HG03045 (cell line): ENCODE results near the gene OR2L8.

Source experiments
- ATAC-seq: cut with Tn5 transposase; IDR thresholded peaks from one replicate; pipeline ENCODE4 v1.9.1; 2021; ENCODE audit warnings: mild to moderate bottlenecking, moderate library complexity; ENCODE audit not compliant: unreplicated experiment

The OR2L8 gene, protein sequence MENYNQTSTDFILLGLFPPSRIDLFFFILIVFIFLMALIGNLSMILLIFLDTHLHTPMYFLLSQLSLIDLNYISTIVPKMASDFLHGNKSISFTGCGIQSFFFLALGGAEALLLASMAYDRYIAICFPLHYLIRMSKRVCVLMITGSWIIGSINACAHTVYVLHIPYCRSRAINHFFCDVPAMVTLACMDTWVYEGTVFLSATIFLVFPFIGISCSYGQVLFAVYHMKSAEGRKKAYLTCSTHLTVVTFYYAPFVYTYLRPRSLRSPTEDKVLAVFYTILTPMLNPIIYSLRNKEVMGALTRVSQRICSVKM

DNA sequence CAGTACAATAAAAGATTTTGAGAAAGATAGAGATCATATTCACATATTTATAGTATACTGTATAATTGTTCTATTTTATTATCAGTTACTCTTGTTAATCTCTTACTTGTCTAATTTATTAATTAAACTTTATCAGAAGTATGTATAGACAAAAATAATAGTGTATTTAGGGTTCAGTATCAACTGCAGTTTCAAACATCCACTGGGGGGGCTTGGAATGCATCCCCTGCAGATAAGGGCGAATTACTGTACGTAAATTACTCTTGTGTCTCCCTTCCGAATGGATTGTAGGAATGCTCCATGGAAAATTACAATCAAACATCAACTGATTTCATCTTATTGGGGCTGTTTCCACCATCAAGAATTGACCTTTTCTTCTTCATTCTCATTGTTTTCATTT, at the start of gene OR2L8:
OR2L8 (plus strand) TSS at position 301 of the 400 bp plus-strand sequence; CDS start at position 301, 0 bp downstream.
- no peak for ATAC-seq

DNA sequence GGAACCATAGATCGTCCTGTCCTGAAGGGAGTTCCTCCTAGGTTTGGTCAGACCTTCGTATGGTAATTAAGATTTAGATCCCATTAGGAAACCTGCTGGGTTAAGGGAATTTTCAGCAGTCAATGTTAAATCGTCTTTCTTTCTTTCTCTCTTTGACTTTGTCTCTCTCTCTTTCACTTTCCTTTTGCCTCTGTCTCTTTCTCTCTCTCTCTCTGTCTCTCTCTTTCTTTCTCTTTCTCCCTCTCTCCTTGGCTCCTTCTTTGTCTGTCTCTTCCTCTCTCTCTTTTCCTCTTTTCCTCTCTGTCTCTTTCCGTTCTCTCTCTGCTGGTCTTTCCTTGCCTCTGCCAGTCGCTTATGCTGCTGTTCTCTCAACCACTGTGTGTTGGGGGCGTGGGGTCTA, 44.5 kb upstream of the OR2L8 start:
- ATAC-seq: no peak

DNA sequence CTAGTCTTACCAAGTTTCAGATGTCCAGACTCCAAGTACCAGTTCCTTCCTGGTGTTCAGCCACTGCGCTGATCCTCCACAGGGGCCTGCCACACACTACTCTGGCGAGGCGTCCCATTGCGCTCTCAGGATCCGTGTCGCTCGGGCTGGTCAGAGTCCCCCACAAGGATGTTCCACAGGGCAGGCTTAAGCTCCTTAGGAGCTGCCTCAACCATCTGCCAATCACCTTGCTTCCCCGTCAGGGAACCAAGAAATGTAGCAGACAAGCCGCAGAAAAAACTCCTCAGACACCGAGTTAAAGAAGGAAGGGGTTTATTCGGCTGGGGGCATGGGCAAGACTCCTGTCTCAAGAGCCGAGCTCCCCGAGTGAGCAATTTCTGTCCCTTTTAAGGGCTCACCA, 43.5 kb upstream of the OR2L8 start:
- no peak for ATAC-seq

DNA sequence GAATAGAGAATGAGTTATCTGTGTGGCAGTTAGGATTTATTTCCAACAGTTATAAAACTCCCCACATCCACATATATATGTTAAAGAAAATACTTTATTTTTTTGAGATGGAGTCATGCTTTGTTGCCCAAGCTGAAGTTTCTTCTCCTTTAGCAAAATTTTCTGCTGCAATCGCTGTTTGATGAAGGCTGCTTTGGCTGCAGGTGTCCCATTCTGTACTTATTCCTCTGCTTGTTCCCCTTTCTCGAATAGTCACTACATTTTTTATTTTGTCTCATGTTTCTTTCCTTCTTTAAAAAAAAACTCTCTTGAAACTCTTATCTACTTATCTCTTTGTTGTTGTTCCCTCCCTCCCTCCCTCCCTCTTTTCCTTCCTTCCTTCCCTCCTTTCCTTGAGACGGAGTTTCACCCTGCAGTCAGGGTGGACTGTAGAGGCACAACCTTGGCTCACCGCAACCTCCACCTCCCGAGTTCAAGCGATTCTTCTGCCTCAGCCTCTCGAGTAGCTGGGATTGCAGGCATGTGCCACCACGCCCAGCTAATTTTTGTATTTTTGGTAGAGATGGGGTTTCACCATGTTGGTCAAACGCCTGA, 42.7 kb upstream of the OR2L8 start:
- ATAC-seq: no peak

DNA sequence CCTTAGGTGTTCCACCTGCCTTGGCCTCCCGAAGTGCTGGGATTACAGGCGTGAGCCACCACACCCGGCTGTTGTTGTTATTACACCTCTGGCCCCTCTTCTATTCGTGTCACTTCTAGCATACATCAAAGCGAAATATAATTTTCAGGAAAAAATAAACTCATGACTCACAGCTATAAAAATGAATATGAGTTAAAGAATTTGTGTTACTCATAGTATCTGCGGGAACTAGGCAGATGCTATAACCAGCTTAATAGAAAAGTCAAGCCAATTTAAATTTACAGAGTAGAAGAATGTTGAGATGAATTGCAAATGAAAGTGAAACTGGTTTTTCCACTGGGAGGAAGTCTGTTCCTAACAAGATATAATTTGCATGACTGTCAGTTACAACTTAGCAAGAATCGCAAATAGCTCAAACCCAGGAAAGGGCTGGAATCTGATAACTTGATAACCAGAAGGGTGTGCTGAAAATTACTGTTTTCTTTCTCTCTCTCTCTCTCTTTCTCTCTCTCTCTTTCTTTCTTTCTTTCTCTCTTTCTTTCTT, 42.1 kb upstream of the OR2L8 start:
- ATAC-seq: no peak

DNA sequence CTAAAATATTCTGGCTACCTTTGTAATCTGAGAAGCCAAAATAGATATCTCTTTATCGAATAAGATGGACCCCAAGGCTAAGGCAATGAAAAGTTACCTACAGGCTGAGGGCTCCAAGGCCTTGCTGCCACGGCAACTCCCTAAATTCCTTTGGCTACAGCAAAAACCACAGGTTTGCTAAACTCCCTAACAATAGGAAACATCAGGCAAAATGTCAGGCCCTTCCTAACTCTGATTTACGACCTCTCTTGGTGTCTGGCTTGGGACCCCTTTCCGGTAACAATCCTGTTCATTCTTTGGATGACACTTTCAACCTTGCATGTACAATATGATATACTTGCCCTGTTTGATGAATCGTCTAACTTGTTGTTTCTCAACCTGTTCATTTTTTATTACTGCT, 39.9 kb upstream of the OR2L8 start:
- ATAC-seq: no peak

DNA sequence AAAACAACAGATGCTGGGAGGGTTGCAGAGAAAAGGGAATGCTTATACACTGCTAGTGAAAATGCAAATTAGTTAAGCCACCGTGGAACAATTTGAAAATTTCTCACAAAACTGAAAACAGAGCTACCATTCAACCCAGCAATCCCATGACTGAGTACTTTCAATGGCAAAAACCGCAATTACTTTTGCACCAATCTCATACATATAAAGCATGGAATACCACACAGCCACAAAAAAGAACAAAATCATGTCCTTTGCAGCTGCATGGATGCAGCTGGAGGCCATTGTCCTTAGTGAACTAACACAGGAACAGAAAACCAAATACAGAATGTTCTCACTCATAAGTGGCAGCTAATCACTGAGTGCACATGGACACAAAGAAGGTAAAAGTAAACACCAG, 34.9 kb upstream of the OR2L8 start:
- ATAC-seq: no peak

DNA sequence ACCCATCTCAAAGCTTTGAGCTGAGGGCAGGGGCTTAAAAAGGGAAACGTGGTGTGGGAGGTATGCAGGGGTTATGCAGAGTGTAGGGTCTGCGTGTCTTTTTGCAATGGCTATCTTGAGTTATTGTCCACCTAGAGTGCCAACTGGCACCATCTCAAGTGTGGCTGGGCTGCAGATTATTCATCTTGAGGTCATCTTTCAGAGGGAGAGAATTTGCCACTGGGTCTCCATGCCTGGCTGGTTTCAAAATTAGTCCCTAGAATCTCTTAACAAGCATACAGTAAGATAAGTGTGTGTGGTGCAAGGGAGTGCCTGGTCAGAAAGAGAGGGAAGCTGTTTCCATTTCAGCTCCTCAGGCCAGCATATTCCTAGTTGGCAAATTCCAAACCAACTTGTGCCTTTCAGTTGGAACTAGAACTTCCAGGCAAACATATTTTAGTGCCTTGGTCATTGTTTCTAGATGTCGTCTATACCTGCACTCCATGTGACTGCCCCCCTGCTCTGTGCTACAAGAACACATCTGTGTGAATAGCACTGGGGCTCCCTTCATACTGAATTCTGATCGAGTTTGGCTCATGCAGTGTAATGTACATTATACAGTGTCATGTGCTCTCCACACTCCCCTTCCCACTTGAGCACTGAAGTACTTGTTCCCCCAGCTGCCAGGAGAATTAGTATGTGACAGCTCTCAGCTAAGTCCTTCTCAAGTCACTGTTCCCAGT, 33.6 kb upstream of the OR2L8 start:
- ATAC-seq: no peak

DNA sequence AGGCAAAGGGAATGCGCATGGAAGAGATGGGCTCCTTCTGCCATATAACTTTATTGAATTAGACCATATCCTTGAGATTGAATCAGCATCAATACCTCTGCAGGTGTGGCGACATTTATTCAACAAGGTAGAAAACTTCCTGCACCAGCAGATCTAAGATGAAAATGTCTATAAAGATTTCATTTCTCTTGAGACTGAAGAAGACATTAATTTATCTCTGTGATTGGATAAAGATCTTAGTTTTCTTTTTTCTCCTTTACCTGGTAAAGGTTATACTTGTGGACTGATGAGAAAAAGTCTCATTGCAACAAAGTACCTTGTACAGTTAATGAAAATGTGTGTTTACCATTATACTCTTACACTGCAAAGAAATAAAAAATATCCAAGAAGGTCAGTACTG, 28.7 kb upstream of the OR2L8 start, which contains the start of gene OR2T8:
OR2T8 (plus strand) TSS at position 301 of the 400 bp plus-strand sequence. CDS start 766 bp downstream, outside the sequence.
- no peak for ATAC-seq

DNA sequence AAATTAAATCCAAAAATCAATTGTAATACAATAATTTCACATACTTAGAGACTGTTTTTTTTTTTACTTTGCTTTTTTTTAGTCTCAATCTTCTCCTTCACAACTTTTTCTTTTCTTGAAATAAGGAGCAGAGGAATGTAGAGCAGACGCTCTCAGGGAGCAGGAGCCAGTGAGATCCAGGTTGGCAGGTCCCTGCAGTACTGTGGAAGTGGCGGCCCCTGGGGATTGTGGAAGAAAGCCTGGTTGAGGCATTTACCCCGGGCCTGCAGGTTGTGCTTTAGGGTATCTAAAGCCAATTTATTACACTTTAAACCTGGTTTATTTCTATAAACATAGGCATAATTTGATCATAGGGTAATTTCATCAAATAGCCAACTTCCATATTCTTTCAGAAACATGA, 24.7 kb upstream of the OR2L8 start:
- ATAC-seq: no peak

DNA sequence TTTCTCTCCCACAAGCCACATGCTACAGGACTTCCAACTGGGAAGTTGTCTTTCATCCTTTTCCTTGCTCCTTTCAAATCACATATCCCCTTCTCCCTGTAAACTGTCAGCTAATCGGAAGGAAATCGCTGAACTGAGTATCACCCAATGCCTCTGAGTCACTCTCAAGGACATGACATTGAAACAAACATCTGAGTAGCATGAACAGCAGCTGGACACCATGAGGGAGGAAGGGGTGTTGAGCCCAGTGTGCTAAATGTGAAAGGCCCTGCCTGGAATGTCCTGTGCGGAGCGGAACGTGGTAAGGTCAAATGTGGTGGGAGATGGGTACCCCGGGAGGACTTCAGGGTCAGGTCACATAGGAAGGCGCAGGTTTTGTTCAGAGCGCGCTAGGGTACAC, 23.8 kb upstream of the OR2L8 start, which contains the start of gene OR2AJ1:
OR2AJ1 (plus strand) TSS at position 22 of the 400 bp plus-strand sequence. CDS start 8,880 bp downstream, outside the sequence.
- ATAC-seq: no peak

DNA sequence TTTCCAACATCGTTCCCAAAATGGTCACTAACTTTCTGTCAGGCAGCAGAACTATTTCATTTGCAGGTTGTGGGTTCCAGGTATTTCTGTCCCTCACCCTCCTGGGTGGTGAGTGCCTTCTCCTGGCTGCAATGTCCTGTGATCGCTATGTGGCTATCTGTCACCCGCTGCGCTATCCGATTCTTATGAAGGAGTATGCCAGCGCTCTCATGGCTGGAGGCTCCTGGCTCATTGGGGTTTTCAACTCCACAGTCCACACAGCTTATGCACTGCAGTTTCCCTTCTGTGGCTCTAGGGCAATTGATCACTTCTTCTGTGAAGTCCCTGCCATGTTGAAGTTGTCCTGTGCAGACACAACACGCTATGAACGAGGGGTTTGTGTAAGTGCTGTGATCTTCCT, 14.7 kb upstream of the OR2L8 start:
- no peak for ATAC-seq

DNA sequence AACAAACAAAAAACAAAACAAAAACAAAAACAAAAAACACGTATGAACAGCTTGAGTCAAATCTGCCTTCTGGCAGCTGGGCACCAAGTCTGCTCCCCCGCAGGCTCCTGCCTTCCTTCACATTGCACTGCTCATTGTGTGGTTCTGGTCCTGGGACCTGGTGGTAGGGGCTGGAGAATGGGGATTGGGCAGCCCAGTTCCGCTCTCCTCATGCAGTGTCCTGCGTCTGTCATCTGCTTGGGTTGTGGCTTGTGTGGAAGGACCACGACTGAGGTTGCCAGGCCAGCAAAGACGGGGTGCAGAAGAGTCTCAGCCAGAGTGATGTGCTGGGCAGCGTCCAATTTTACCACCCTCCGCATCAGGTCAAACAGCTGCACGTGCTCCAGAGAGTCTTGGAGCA, 12.9 kb upstream of the OR2L8 start:
- ATAC-seq: no peak

DNA sequence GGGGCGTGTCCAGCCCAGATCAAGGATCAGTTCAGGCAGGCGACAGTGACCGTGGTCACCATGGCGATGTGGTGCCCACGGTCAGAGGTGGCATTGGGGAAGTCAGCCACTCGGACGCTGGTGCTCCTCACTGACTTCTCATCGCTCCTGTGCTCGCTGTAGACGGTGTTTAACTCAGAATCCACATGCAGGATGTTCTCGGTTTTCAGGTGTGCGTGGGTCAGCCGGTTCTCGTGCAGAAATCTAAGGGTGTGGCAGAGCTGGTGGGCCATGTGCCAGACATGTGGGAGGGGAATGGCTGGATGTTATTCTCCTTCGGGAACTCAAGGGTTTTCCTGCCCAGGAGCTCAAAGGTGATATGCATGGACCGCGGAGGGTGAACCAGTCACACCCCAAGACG, 12.2 kb upstream of the OR2L8 start:
- ATAC-seq: no peak

DNA sequence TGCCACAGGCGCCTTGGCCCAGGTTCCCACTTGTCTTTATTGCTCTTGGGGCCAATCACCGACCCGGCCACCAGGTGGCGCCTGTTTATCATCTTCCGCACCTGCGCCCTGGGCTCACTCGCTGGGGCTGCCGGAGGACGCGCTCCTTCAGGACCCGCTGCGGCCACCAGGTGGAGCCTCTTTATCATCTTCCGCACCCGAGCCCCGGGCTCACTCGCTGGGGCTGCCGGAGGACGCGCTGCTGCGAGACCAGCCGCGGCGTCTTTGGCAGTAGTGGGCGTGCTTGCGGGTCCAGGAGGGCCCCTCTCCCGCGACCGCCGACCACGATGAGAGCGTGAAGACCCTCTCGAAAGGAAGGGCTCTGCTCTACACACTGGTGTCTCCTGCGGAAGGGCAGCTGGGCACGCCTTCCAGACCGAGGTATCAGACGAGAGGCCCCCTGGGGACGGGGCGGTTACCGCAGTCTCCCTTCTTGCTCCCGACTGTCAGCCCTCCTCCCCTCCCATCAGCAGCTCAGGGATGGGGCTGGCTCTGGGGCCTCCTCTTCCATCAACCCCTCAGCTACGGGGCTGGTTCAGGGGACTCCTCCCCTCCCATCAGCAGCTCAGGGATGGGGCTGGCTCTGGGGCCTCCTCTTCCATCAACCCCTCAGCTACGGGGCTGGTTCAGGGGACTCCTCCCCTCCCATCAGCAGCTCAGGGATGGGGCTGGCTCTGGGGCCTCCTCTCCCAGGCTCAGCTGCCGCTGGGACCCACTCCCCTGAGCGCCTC, 11.5 kb upstream of the OR2L8 start:
- peak; percentile 100 for ATAC-seq

DNA sequence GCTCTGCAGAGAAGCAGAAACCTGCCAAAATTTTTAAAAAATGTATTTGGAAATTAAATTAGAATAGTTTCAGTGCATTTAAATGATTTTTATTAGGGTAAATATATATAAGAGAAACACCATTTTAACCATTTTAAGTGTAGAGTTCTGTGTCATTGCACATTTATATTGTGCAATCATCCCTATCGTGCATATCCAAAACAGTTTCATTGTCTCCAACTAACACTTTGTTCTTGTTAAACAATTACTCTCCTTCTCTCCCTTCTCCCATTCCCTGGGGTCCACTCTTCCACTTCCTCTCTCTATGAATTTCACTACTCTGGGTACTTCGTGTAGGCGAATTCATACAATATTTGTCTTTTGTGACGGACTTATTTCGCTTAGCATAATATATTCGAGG, 6.0 kb upstream of the OR2L8 start:
- no peak for ATAC-seq

DNA sequence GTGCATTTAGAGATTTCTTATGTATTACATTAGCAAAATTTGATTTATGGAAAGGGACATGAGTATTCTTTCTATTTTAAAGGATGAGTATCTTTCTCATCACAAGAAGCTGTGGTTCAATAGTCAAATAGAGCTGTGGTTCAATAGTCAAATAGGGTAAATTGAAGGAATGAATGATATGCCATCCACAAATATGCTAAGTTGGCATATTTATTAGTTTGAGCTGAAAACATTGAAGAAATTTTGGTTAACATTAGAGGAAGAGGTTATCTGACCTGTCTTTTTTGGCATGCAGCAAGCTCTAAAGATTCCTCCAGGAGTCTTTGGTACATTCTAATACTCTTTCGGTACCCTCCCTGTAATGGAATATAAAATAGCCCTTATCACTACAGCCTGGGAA, 4.8 kb downstream of the OR2L8 start:
- no peak for ATAC-seq

DNA sequence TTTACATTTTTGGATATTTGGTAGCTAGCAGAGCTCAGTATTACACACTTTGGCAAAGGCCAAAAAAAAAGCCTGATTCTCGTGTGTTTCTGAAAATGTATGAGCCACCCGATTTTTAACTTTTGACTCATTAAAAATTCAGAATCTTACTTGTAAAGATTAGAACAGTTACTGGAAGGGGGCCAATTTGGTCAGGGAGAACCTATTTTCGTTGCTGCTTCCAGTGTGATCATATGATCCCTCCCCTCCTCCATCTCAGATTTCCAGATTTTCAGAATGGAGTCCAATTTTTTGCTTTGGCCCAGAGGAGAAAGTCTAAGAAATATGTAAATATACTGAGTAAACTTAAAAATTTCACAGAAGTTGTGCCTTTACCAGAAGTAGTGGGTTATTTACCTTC, 13.1 kb downstream of the OR2L8 start:
- no peak for ATAC-seq

DNA sequence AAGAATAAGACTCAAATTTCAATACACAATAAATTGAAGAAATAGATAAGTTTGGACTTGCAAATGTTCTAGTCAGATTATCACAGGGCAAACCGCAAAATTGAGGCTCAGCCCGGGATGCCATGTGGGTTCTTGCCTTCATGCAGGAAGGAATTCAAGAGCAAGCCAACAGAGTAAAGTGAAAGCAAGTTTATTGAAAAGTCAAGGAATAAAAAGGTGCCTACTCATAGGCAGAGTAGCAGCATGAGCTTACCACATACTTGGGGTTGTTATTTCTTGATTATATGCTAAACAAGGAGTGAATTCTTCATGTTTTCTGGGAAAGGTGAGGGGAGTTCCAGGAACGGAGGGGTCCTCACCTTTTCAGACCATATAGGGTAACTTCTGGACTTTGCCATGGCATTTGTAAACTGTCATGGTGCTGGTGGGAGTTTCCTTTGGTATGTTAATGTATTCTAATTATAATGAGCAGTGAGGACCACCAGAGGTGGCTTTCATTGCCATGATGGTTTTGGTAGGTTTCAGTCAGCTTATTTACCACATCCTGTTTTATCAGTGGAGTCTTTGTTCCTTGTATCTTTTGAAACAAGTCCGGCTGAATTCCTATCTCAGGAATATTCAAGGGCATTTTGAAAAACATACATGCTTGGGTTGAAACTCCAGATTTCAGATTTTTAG, 14.4 kb downstream of the OR2L8 start:
- no peak for ATAC-seq

DNA sequence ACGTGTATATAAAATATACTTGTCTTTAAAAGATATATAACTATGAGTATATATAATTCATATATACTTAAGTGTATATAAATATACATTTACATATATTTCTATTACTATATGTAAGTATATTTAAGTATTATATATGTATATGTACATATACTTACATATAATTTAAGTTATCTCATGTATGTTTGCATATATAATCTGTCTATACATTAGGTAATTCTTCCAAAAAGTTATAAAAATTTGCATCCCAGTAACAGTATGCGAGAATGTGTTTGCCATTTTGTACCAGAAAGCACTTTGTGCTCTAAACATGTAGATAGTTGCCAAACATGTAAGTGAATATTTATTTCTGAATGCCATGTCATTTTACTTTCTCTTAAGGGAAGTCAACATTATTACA, 16.3 kb downstream of the OR2L8 start, which contains the start of gene OR2AK2:
OR2AK2 (plus strand) TSS at position 301 of the 400 bp plus-strand sequence. CDS start 144 bp downstream, outside the sequence.
- ATAC-seq: no peak
